H1 (cell line): Measurements from ENCODE around the gene HSPA4L. TPM values are rescaled to one million over a fixed set of nuclear protein-coding genes. Genes with fewer than 3 reads are reported as not detected.

Source experiments
- CBX5 ChIP-seq: fragments of 300-800, 300-1000 bp; sonication (generic); IDR thresholded peaks from 2 replicates; pipeline ENCODE4 v1.7.1; 2016; ENCODE audit warnings: antibody characterized with exemption, low read length, low read depth
- CHD2 ChIP-seq: IDR thresholded peaks from 2 replicates; pipeline ENCODE4 v1.6.1; 2012; ENCODE audit warnings: low read length, improper control_type of control experiment
- CREB1 ChIP-seq: IDR thresholded peaks from 2 replicates; pipeline ENCODE4 v1.6.1; 2012; ENCODE audit warnings: inconsistent platforms
- EZH2 ChIP-seq: fragments of 200-600 bp; sonication (generic); IDR thresholded peaks from 2 replicates; pipeline ENCODE4 v1.7.1; 2012; ENCODE audit warnings: low read depth, mild to moderate bottlenecking, moderate library complexity, low read length, inconsistent platforms; ENCODE audit not compliant: severe bottlenecking
- KDM4A ChIP-seq: IDR thresholded peaks from one replicate; pipeline ENCODE4 v1.7.1; 2012; ENCODE audit warnings: low read depth, mild to moderate bottlenecking, moderate library complexity, low read length, inconsistent platforms; ENCODE audit not compliant: severe bottlenecking
- POLR2A ChIP-seq, 2 experiments: IDR thresholded peaks; 1 replicate in 1 of 2; 2 replicates in 1 of 2; pipeline ENCODE4 v1.6.1; 2011; ENCODE audit warnings: low read depth in 2 of 2, low read length in 2 of 2, mild to moderate bottlenecking in 2 of 2; ENCODE audit errors: control extremely low read depth in 1 of 2
- POLR2AphosphoS5 ChIP-seq: IDR thresholded peaks from 2 replicates; pipeline ENCODE4 v1.6.1; 2011; ENCODE audit warnings: low read depth, low read length
- RAD21 ChIP-seq, 2 experiments: IDR thresholded peaks in 1 of 2; conservative IDR thresholded peaks in 1 of 2; 2 replicates each; pipeline ENCODE4 v1.6.1; 2011; ENCODE audit warnings: low read depth in 2 of 2, low read length in 2 of 2, improper control_type of control experiment in 1 of 2, inconsistent platforms in 1 of 2, mild to moderate bottlenecking in 1 of 2, moderate library complexity in 1 of 2
- TAF1 ChIP-seq: IDR thresholded peaks from 2 replicates; pipeline ENCODE4 v1.6.1; 2011; ENCODE audit warnings: mild to moderate bottlenecking, low read depth, low read length
- TAF7 ChIP-seq: optimal IDR thresholded peaks from 2 replicates; pipeline ENCODE3; 2011; ENCODE audit warnings: low read depth, mild to moderate bottlenecking, inconsistent platforms, low read length, moderate library complexity, borderline replicate concordance
- ZNF274 ChIP-seq: IDR thresholded peaks from 2 replicates; pipeline ENCODE4 v1.7.0; 2012; ENCODE audit warnings: low read length, borderline replicate concordance; ENCODE audit errors: extremely low read depth
- polyA plus RNA-seq, 7 experiments: library from polyadenylated mRNA; depleted of rRNA in 3 of 7; stranded (reverse) in 5 of 7; unstranded in 2 of 7; fragments of >200 nt in 5 of 7; fragments of 200-250 nt in 2 of 7; gene quantifications; 1 replicate in 5 of 7; 2 replicates in 1 of 7; 4 replicates in 1 of 7; pipeline versions ENCODE4 v1.2.1 to v1.2.3, GENCODE V29; 2011 to 2013; ENCODE audit warnings: missing spikeins in 2 of 7, mixed read lengths in 2 of 7
- total RNA-seq: library from RNA; stranded (reverse); fragmentation: NEBNext Ultra II Directional; extraction: Animal tissue kit (Norgen Biotek cat#: 25700); gene quantifications from 2 replicates; pipeline ENCODE4 v1.2.1, GENCODE V29; 2021

Gene HSPA4L
- total and polyA plus RNA-seq, 2 of the 8 experiments (the other 6 are each of a cell fraction or from before 2014, with no cell fraction given): 0.65 to 4.7 TPM

- no peak for TF ChIP-seq ZNF274
- TF ChIP-seq TAF7: no peak
- no peak for TF ChIP-seq CHD2
- TF ChIP-seq POLR2A (IDR thresholded peaks at IDR 0.05; ENCODE audit: control extremely low read depth in 1 of 2, low read depth in 2 of 2, low read length in 2 of 2): peak; percentile 0 to 11
- TF ChIP-seq TAF1: peak; percentile 44; the same call in 1 of the 2 replicates
- no peak; the same call in none of the 2 replicates for TF ChIP-seq POLR2AphosphoS5
- TF ChIP-seq CREB1: no peak
- TF ChIP-seq CBX5: no peak
- TF ChIP-seq KDM4A: peak; percentile 18
- no peak for TF ChIP-seq EZH2
- peak; percentile 6 to 12; a peak in 2 of 4 replicates for TF ChIP-seq RAD21 (IDR thresholded peaks at IDR 0.05 in 1 of 2, conservative IDR thresholded peaks at IDR 0.05 in 1 of 2; ENCODE audit: low read depth in 2 of 2, low read length in 2 of 2)
These were observed 99.4 kb downstream of the HSPA4L start (continued) for GRCh38 chr4:127881563-127881864.
